K562 (cell line): Measurements from ENCODE around the gene ARHGDIA. TPM values are rescaled to one million over a fixed set of nuclear protein-coding genes. Genes with fewer than 3 reads are reported as not detected.
A peak's percentile ranks its signal among the peaks of the same experiment; 100 is the strongest.

ENCODE experiments used
- ATF2 ChIP-seq: sonication (generic); formaldehyde crosslinking; IDR thresholded peaks from 2 replicates; pipeline ENCODE4 v1.8.1; 2022; ENCODE audit warnings: missing genetic modification reagents
- BCOR ChIP-seq: fragments of 450-650 bp; IDR thresholded peaks from 2 replicates; pipeline ENCODE4 v1.6.1; 2016
- BRCA1 ChIP-seq, 2 experiments: fragments of 450-650 bp in 1 of 2; sonication (generic) in 1 of 2; formaldehyde crosslinking in 1 of 2; IDR thresholded peaks; 2 replicates each; pipeline versions ENCODE4 v1.5.0 to v1.6.1; 2017 to 2020; ENCODE audit warnings: mild to moderate bottlenecking in 1 of 2, missing genetic modification reagents in 1 of 2
- CC2D1A ChIP-seq: fragments of 450-650 bp; IDR thresholded peaks from 2 replicates; pipeline ENCODE4 v1.6.1; 2017; ENCODE audit warnings: mild to moderate bottlenecking
- CCAR2 ChIP-seq: fragments of 200-400 bp; formaldehyde crosslinking; IDR thresholded peaks from 2 replicates; pipeline ENCODE4 v1.6.1; 2017; ENCODE audit warnings: mild to moderate bottlenecking, low read depth, low read length
- CREBBP ChIP-seq: IDR thresholded peaks from one replicate; pipeline ENCODE4 v1.6.1; 2012; ENCODE audit warnings: low read depth, mild to moderate bottlenecking, control low read depth, inconsistent platforms, low read length
- FOXA1 ChIP-seq: fragments of 450-650 bp; IDR thresholded peaks from 2 replicates; pipeline ENCODE4 v1.6.1; 2016; ENCODE audit warnings: mild to moderate bottlenecking, borderline replicate concordance
- FOXP1 ChIP-seq: sonication (generic); formaldehyde crosslinking; IDR thresholded peaks from 2 replicates; pipeline ENCODE4 v1.8.0; 2022; ENCODE audit warnings: mild to moderate bottlenecking, missing genetic modification reagents
- GABPB2 ChIP-seq: fragments of 250-450 bp; sonication (Bioruptor Pico); conservative IDR thresholded peaks from 2 replicates; pipeline ENCODE4 v1.5.1; 2021; ENCODE audit warnings: mild to moderate bottlenecking
- HNRNPL ChIP-seq: fragments of 200-400 bp; formaldehyde crosslinking; IDR thresholded peaks from 2 replicates; pipeline ENCODE4 v1.6.1; 2017; ENCODE audit warnings: low read depth, mild to moderate bottlenecking, low read length
- KAT8 ChIP-seq: fragments of 450-650 bp; IDR thresholded peaks from 2 replicates; pipeline ENCODE4 v1.6.1; 2016; ENCODE audit warnings: low read depth, mild to moderate bottlenecking
- LARP7 ChIP-seq: fragments of 450-650 bp; IDR thresholded peaks from 2 replicates; pipeline ENCODE4 v1.6.1; 2016
- MAFG ChIP-seq: fragments of 450-650 bp; conservative IDR thresholded peaks from 2 replicates; pipeline ENCODE4 v1.6.1; 2016; ENCODE audit warnings: missing genetic modification characterization, missing compliant biosample characterization
- MCM5 ChIP-seq: fragments of 450-650 bp; IDR thresholded peaks from 2 replicates; pipeline ENCODE4 v1.6.1; 2016; ENCODE audit warnings: low read depth
- MTA3 ChIP-seq: fragments of 450-650 bp; formaldehyde crosslinking; IDR thresholded peaks from 2 replicates; pipeline ENCODE4 v1.6.1; 2017; ENCODE audit warnings: mild to moderate bottlenecking, borderline replicate concordance
- MXD1 ChIP-seq: fragments of 250-450 bp; sonication (Bioruptor Pico); IDR thresholded peaks from 2 replicates; pipeline ENCODE4 v1.8.0; 2021; ENCODE audit warnings: borderline replicate concordance, mild to moderate bottlenecking, moderate library complexity; ENCODE audit not compliant: poor library complexity, severe bottlenecking
- MYNN ChIP-seq, 2 experiments: sonication (generic); formaldehyde crosslinking in 1 of 2; IDR thresholded peaks; 2 replicates each; pipeline versions ENCODE4 v1.5.0 to v1.6.1; 2016 to 2020; ENCODE audit warnings: antibody characterized with exemption in 1 of 2, missing genetic modification reagents in 1 of 2
- NR1H2 ChIP-seq: sonication (generic); formaldehyde crosslinking; IDR thresholded peaks from 2 replicates; pipeline ENCODE4 v1.4.0; 2020; ENCODE audit warnings: mild to moderate bottlenecking, missing genetic modification reagents
- NR2C2 ChIP-seq, 2 experiments: fragments of 200-800 bp in 1 of 2; sonication (Bioruptor generic) in 1 of 2; sonication (generic) in 1 of 2; formaldehyde crosslinking in 1 of 2; IDR thresholded peaks; 2 replicates each; pipeline versions ENCODE4 v1.6.1 to v1.8.0; 2016 to 2022; ENCODE audit warnings: mild to moderate bottlenecking in 1 of 2, missing compliant biosample characterization in 1 of 2, missing genetic modification characterization in 1 of 2, missing genetic modification reagents in 1 of 2
- PHF20 ChIP-seq: fragments of 450-650 bp; IDR thresholded peaks from 2 replicates; pipeline ENCODE4 v1.6.1; 2018; ENCODE audit not compliant: partially characterized antibody
- PRMT5 ChIP-seq: sonication (generic); formaldehyde crosslinking; IDR thresholded peaks from 2 replicates; pipeline ENCODE4 v1.5.0; 2020; ENCODE audit warnings: missing genetic modification reagents
- SRSF3 ChIP-seq: fragments of 200-400 bp; formaldehyde crosslinking; IDR thresholded peaks from 2 replicates; pipeline ENCODE4 v1.6.1; 2016; ENCODE audit warnings: mild to moderate bottlenecking, low read length, moderate library complexity; ENCODE audit not compliant: insufficient read depth
- USF2 ChIP-seq: sonication (generic); formaldehyde crosslinking; IDR thresholded peaks from 2 replicates; pipeline ENCODE4 v1.5.0; 2020; ENCODE audit warnings: missing genetic modification reagents
- ZNF12 ChIP-seq: sonication (generic); formaldehyde crosslinking; IDR thresholded peaks from 2 replicates; pipeline ENCODE4 v1.4.0; 2020; ENCODE audit warnings: mild to moderate bottlenecking, missing genetic modification reagents
- polyA plus RNA-seq, 8 experiments: library from polyadenylated mRNA; depleted of rRNA in 4 of 8; stranded (reverse) in 5 of 8; unstranded in 3 of 8; fragments of >200 nt; fragmentation: Nextera tagmentation in 2 of 8; fragmentation: Illumina TruSeq in 1 of 8; extraction: Ambion mirVana in 2 of 8; extraction: Trizol in 1 of 8; gene quantifications; 2 replicates each; pipeline versions ENCODE4 v1.2.1 to v1.2.3, GENCODE V29; 2011 to 2014; ENCODE audit warnings: inconsistent platforms in 1 of 8, missing spikeins in 1 of 8
- total RNA-seq, 7 experiments: library from RNA; depleted of rRNA in 6 of 7; stranded (reverse); fragments of >200 nt in 6 of 7; fragmentation: Illumina TruSeq in 2 of 7; extraction: Trizol in 2 of 7; gene quantifications; 2 replicates each; pipeline versions ENCODE4 v1.2.1 to v1.2.3, GENCODE V29; 2011 to 2021; ENCODE audit warnings: low replicate concordance in 1 of 7
- TF ChIP-seq, protein P1 (sequence below), 2 experiments: fragments of 450-650 bp in 1 of 2; sonication (generic) in 1 of 2; formaldehyde crosslinking in 1 of 2; IDR thresholded peaks in 1 of 2; conservative IDR thresholded peaks in 1 of 2; 2 replicates each; pipeline versions ENCODE4 v1.6.1 to v1.8.1; 2016 to 2023; ENCODE audit warnings: mild to moderate bottlenecking in 2 of 2, moderate library complexity in 2 of 2, inconsistent platforms in 1 of 2, missing genetic modification reagents in 1 of 2

Gene ARHGDIA
- total and polyA plus RNA-seq, 9 of the 15 experiments (the other 6 are each of a cell fraction or from before 2014, with no cell fraction given), result 9.6 to 340 (median 97.6) TPM

DNA sequence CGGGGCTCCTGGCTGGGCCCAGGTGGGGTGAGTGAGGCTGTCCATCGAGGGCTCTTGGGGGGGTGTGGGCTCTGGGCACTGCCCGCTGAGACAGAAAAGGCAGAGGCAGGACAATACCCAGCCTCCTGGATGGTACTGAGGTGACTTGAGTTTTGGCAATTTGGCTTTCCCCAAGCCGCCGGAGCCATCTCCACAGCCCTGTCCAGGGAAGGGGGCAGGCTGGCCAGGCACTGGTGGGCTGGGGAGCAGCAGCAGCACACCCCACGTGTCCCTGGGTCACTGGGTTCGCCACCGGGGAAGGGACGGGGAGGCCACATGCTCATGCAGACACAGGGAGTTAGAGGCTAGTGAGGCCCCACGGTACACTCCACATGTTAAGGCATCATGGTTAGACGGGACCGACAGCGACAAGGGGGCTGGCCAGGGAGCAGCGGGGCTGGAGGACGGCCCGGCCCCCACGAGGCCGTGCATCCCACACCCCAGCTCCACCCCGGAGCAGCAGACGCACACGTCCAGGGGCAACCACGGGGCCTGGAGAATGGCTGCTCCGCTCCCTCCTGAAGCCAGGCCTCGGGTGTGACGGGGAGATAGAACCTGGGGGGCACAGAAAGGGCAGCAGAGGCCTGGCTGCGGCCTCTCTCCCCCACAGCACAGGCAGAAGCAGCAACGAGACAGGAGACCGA, 3.0 kb downstream of the ARHGDIA start (continued):
- no peak for TF ChIP-seq LARP7
- peak; percentile 26; the same call in 1 of the 2 replicates for TF ChIP-seq MTA3
- no peak; the same call in 1 of the 2 replicates for TF ChIP-seq MYNN (IDR thresholded peaks at IDR 0.05)
- TF ChIP-seq MYNN (CRISPR knock-in tag; IDR thresholded peaks at IDR 0.05), result no peak
- TF ChIP-seq GABPB2 (CRISPR knock-in tag), result no peak
- TF ChIP-seq BCOR, result no peak
- no peak for TF ChIP-seq CCAR2
- TF ChIP-seq, protein P1, sequence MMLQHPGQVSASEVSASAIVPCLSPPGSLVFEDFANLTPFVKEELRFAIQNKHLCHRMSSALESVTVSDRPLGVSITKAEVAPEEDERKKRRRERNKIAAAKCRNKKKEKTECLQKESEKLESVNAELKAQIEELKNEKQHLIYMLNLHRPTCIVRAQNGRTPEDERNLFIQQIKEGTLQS (IDR thresholded peaks at IDR 0.05), result no peak
- TF ChIP-seq, protein P1 (CRISPR knock-in tag; conservative IDR thresholded peaks at IDR 0.05), result no peak
- TF ChIP-seq ATF2 (CRISPR knock-in tag), result no peak
- no peak for TF ChIP-seq CC2D1A
- TF ChIP-seq FOXA1, result no peak
- TF ChIP-seq BRCA1 (IDR thresholded peaks at IDR 0.05), result no peak
- 0 out of 2 replicates have a peak, but pooled peaks have one; percentile 38 for TF ChIP-seq BRCA1 (CRISPR knock-in tag; IDR thresholded peaks at IDR 0.05)
- 0 out of 2 replicates have a peak, but pooled peaks have one; percentile 39 for TF ChIP-seq FOXP1 (CRISPR knock-in tag)
- TF ChIP-seq NR1H2, result no peak
- peak; percentile 41; the same call in 1 of the 2 replicates for TF ChIP-seq USF2 (CRISPR knock-in tag)
- no peak for TF ChIP-seq ZNF12 (CRISPR knock-in tag)
- TF ChIP-seq MAFG (tag), result no peak
- peak; percentile 53; the same call in 1 of the 2 replicates for TF ChIP-seq NR2C2 (CRISPR knock-in tag; IDR thresholded peaks at IDR 0.05)
- TF ChIP-seq NR2C2 (tag; IDR thresholded peaks at IDR 0.05), result no peak; the same call in 1 of the 2 replicates
- no peak for TF ChIP-seq PHF20
- no peak for TF ChIP-seq SRSF3
- no peak for TF ChIP-seq KAT8
- TF ChIP-seq MCM5, result no peak
- no peak for TF ChIP-seq PRMT5
- no peak for TF ChIP-seq CREBBP
- TF ChIP-seq HNRNPL, result peak; percentile 79; the same call in 1 of the 2 replicates
- no peak for TF ChIP-seq MXD1 (CRISPR knock-in tag)
